ENCODE data around the gene LRFN4. TPM values are rescaled to one million over a fixed set of nuclear protein-coding genes. Genes with fewer than 3 reads are reported as not detected.
A peak's percentile ranks its signal among the peaks of the same experiment; 100 is the strongest.

LRFN4 gene
- total RNA-seq, 1 experiment from 2014 or later = 66.7 TPM

DNA sequence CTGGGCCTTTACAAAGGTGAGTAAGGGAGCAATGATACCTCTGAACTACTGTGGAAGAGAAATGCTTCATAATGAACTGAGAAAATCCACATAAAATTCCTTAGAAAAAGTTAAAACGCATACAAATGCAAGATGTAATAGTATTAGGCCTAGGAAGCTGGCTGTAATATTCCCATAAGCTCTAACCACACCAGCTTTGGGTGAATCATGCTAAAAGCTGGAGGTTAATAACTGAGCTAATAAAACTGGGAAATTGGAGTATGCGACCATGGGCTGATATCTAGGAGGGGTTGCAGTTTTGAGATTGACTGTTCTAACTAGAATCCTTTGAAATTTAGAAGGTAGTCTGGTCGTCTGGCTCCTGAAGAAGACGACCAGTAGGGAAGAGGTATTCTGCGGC lies 42.2 kb upstream of the LRFN4 start:
- Histone ChIP-seq H3K27ac (ENCODE audit: insufficient read length, low read depth, low read length) (no peak overlapping the region), H3K9ac (ENCODE audit: extremely low read depth, insufficient read length, low read length) (no peak overlapping the region), H4K20me1 (ENCODE audit: control insufficient read depth, insufficient read depth, insufficient read length) (no peaks in the 10 kb centered on the region), H2BK120ac (ENCODE audit: low read depth, low read length, poor library complexity, severe bottlenecking) (no peak overlapping the region), H2BK5ac (ENCODE audit: insufficient read length, low read length) (no peak overlapping the region), H3K23me2 (ENCODE audit: insufficient read length, low read depth, low read length, poor library complexity, severe bottlenecking) (no peaks in the 10 kb centered on the region), H4K91ac (ENCODE audit: insufficient read length, low read depth, low read length) (no peak overlapping the region), H2BK12ac (ENCODE audit: insufficient read length, low read depth, low read length) (no peak overlapping the region), H3K56ac (ENCODE audit: insufficient read length, low read depth, low read length) (no peak overlapping the region), H3T11ph (ENCODE audit: low read length) (no peak overlapping the region), H2BK20ac (ENCODE audit: low read depth, low read length, poor library complexity, severe bottlenecking) (no peak overlapping the region), H3K4me1 (ENCODE audit: insufficient read depth, low read length) (peaks cover 4% of the 10 kb centered on the region; the same call in 1 of the 2 replicates), H3K9me3 (ENCODE audit: control insufficient read depth, low read depth, low read length) (no peaks in the 10 kb centered on the region), H2BK15ac (ENCODE audit: low read depth, low read length) (no peak overlapping the region), H3K18ac (ENCODE audit: insufficient read length, low read depth, low read length) (no peak overlapping the region), H2AFZ (ENCODE audit: low read length) (no peak overlapping the region), H3K14ac (ENCODE audit: insufficient read depth, low read length) (no peak overlapping the region), H4K5ac (ENCODE audit: insufficient read length, low read depth, low read length) (no peak overlapping the region), H3K27me3 (ENCODE audit: insufficient read depth, low read length) (no peaks in the 10 kb centered on the region), H3K79me1 (ENCODE audit: insufficient read depth, low read depth, low read length, poor library complexity, severe bottlenecking) (no peaks in the 10 kb centered on the region), H4K8ac (replicated peaks; ENCODE audit: insufficient read length, low read depth, low read length) (no peak overlapping the region), H3K4ac (ENCODE audit: low read depth, low read length) (no peak overlapping the region), H2AK5ac (ENCODE audit: insufficient read length, low read length) (no peak overlapping the region), H3K4me2 (ENCODE audit: insufficient read depth, insufficient read length, low read length) (no peak overlapping the region), H3K79me2 (ENCODE audit: insufficient read depth, low read length) (no peaks in the 10 kb centered on the region), H3K23ac (ENCODE audit: insufficient read length, low read depth, low read length) (no peak overlapping the region)
- Mint-ChIP-seq H3K4me1 (peaks cover 46 to 53% of the 10 kb centered on the region in 2 experiments), H3K36me3 (ENCODE audit: insufficient read depth in 1 of 3, low read depth in 3 of 3) (peaks cover 0 to 26% (median 24%) of the 10 kb centered on the region in 3 experiments; a peak in 4 of 7 replicates), H3K4me3 (no peak overlapping the region), H3K27me3 (ENCODE audit: low read depth) (no peaks in the 10 kb centered on the region), H3K27ac (peak overlapping the region in 2 of 3 experiments; percentile 63 to 88; a peak in 3 of 7 replicates), H3K9me3 (no peaks in the 10 kb centered on the region)
- no peak for DNase-seq
- no CpG with 5 or more reads among the region's 5 CpGs for WGBS (ENCODE audit: extremely low coverage, insufficient read length, low lambda C conversion rate)
- TF ChIP-seq, protein P1, sequence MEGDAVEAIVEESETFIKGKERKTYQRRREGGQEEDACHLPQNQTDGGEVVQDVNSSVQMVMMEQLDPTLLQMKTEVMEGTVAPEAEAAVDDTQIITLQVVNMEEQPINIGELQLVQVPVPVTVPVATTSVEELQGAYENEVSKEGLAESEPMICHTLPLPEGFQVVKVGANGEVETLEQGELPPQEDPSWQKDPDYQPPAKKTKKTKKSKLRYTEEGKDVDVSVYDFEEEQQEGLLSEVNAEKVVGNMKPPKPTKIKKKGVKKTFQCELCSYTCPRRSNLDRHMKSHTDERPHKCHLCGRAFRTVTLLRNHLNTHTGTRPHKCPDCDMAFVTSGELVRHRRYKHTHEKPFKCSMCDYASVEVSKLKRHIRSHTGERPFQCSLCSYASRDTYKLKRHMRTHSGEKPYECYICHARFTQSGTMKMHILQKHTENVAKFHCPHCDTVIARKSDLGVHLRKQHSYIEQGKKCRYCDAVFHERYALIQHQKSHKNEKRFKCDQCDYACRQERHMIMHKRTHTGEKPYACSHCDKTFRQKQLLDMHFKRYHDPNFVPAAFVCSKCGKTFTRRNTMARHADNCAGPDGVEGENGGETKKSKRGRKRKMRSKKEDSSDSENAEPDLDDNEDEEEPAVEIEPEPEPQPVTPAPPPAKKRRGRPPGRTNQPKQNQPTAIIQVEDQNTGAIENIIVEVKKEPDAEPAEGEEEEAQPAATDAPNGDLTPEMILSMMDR (conservative IDR thresholded peaks at IDR 0.05) = no peak

Data from H9 (cell line).